GM21717 (cell line): Measurements from ENCODE around the gene ODAD2.
"Not testable (repeated sequence)": the region's sequence is repeated elsewhere in the genome, so short reads cannot be mapped to it uniquely, and the experiment has no call there.

ENCODE experiments used
- ATAC-seq: cut with Tn5 transposase; IDR thresholded peaks from one replicate; pipeline ENCODE4 v1.9.1; 2021; ENCODE audit warnings: mild to moderate bottlenecking, moderate library complexity; ENCODE audit not compliant: unreplicated experiment

Gene ODAD2, protein sequence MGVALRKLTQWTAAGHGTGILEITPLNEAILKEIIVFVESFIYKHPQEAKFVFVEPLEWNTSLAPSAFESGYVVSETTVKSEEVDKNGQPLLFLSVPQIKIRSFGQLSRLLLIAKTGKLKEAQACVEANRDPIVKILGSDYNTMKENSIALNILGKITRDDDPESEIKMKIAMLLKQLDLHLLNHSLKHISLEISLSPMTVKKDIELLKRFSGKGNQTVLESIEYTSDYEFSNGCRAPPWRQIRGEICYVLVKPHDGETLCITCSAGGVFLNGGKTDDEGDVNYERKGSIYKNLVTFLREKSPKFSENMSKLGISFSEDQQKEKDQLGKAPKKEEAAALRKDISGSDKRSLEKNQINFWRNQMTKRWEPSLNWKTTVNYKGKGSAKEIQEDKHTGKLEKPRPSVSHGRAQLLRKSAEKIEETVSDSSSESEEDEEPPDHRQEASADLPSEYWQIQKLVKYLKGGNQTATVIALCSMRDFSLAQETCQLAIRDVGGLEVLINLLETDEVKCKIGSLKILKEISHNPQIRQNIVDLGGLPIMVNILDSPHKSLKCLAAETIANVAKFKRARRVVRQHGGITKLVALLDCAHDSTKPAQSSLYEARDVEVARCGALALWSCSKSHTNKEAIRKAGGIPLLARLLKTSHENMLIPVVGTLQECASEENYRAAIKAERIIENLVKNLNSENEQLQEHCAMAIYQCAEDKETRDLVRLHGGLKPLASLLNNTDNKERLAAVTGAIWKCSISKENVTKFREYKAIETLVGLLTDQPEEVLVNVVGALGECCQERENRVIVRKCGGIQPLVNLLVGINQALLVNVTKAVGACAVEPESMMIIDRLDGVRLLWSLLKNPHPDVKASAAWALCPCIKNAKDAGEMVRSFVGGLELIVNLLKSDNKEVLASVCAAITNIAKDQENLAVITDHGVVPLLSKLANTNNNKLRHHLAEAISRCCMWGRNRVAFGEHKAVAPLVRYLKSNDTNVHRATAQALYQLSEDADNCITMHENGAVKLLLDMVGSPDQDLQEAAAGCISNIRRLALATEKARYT

DNA sequence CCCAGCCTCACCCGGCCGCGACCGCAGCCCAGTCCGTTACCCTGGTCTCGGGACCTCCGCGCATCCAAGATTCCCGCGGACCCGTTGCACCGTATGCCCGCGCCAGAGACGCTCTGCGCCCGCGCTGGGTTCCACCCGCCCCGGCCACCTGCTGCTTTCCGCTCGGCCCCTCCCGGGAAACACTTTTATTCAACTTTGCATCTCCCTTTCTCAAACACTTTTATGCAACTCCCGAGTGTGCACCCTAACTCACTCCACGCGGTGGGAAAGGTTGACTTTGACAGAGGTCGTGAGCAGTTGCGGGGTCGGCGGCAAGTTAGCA is at the start of gene ODAD2:
ODAD2 (minus strand) TSS at position 126 of the 322 bp plus-strand sequence. CDS start 3,937 bp downstream, outside the sequence.
- no peak for ATAC-seq

DNA sequence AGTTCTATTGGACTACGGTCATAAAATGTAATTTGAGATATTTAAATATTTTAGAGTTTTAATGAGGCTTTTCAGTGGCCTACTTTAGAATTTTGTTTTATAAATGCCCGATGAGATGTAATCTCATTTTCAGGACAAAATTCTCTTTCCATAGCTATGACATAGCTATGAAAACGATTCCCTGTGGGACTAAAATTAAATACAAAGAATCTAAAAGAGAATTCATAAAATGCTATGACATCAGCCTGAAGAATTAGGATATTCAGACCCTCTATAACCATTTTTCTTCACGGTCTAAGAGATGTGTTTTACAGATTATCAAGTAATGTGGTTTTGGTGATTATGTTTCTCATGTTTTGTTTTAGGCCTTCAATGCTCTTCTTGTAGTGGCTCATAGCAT is 48.2 kb upstream of the ODAD2 start:
- ATAC-seq = no peak

- no peak for ATAC-seq
Observed at GRCh38 chr10:28046579-28046978, 47.7 kb upstream of the ODAD2 start.

GRCh38 chr10:28043941-28044340 is 45.1 kb upstream of the ODAD2 start:
- ATAC-seq = no peak

DNA sequence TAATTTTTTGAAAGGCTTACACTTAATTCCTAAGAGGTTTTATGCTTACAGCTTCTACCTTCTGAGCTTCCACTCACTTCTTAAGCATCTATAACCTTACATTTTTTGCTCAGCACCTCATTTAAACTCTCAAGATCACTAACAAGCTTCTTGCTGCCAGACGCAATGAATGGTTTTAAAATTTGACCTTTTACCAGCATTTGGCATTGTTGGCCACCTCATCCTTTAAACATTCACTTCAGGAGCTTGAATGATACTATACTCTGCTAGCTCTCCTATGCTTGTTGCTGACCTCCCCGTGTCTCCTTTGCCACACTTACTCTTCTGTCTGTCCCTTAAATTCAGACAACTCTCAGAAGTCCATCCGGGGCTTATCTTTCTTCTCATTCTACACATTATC is 37.7 kb upstream of the ODAD2 start:
- ATAC-seq = no peak

DNA sequence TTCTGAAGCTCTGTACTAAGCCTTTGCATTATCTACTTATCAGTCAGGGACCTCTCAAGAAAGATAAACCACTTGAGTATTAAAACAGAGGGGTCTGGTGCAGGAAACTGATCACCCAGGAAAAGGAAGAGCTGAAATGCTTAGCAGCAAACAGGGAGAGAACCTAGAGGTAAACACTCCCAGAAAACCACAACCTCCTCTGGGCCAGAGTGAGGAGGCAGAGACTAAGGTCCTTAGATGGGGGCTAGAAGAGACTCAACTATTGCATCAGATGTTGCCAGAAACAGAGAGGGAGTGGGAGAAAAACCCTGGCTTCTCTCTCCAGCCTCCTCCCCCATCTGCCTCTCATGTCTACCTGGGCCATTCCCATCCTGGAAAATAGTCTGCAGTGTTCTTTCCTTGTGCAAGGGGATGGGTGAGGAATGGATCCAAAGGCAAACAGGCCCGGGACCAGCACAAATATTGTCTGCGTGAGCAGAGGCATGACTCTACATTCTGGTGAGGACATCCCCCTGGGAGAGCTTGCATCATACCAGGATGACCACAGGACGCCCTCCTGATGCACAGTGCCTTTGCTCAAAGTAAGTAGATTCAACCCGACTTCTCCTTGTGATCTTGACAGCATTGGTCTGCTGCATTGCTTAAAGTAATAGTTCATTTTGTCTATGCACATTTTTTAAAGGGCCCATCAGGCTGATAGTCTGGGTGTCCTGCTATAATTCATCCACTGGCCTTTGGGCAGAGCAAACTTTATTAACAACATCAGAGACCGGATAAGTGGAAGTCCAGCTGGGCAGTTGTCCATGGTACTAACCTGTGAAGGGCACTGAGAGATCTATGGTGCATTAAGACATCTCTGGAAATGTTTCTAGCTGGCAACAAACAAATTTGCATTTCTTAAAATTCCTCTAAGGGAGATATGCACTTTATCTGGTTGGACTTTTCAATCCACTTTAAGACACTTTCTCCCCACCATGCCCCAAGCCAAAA is 22.4 kb upstream of the ODAD2 start:
- no peak for ATAC-seq

DNA sequence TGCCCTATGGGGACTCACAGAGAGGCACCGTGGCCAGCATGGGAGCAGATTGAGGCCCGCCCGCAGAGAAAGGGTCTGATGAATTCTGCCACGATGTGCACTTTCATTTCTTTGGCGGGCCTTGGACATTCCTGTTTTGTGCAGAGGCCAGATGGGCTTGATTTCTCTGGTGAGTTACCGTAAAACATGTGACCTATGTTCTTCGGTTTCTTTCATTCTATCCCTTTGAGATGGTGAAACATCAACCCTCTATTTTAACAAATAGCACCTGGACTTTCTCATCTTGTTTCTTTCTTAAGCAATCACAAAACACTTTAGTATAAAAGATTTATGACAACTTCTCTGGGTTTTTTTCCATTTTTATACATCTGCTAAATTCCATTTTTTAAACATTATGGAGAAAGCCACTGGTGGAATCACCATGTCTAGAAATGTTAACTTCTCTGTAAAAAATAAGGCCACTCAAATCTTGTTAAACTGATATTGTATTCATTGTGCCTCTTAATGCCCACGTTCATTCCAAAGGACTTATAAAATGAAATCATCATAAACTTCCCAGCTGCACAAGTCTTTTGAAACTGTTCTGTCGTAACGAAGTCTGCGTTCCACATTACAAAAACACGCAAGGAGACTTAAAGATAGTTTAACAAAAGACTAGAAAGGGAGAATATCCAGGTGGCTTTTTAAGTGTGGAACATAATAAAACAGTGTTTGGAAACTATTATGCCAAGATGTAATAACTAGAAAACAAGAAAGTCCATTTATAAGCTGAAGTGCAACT is 21.4 kb upstream of the ODAD2 start:
- ATAC-seq = no peak

GRCh38 chr10:28014651-28015050 is 15.8 kb upstream of the ODAD2 start:
- no peak for ATAC-seq

GRCh38 chr10:28012990-28013515 is 14.2 kb upstream of the ODAD2 start:
- ATAC-seq = no peak

DNA sequence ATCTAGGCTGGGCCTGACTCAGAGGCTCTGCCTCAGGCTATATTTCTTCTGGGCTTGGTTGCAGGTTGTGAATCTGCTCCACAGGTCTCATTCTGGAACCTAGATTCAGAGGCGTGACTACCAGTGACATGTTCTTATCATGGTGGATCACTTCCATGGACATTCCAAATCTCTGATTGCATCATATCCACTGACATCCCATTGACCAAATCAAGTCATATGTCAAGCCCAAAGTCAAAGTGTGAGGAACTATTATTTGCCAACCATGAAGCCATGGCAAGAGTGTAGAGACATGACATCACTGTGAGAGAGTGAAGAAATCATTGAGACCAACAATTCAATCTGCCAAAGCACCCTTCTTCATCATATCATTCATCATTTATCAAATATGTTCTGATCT is 11.9 kb upstream of the ODAD2 start:
- no peak for ATAC-seq

DNA sequence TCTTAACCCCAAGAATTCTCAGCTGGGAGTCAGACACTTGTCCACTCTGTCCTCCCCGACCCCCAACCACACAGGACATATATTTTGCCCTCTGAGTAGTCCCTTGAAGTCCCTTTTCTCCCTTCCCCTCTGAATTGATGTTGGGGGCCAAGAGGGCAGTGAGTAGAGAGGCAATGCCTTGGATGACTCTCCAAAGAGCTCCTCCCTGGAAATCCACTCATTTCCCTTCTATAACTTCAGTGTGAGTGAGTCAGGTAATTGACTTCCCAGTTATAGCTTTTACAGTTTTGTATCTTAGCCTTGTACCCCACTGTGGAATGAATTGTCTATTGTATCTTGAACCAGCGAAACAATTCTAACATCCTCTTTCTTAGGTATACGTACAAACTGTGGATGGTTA is 9.2 kb upstream of the ODAD2 start:
- no peak for ATAC-seq

GRCh38 chr10:28001353-28001752 is 2.5 kb upstream of the ODAD2 start:
- no peak for ATAC-seq

- no peak for ATAC-seq
Observed at GRCh38 chr10:27998178-27998953, 513 bp downstream of the ODAD2 start.

GRCh38 chr10:27997865-27998177 is 1.1 kb downstream of the ODAD2 start:
- no peak for ATAC-seq

DNA sequence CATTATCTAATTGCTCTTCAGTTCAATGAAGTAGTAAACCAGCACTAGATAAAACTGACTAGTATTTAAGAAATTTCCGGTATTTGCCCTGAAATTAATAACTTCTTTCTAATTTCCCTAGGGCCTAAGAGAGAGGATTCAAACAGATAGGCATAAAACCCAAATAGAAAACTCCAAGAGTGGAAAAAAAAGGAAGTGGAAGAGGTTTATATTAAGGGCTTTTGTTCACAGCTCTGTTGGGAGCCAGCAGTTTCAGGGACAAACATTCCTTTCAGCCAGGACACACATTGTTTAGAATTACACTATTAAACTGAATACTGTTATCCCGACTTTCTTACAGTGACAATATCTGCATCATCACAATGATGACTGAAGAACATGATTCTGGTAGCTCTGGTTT is 3.6 kb downstream of the ODAD2 start:
- no peak for ATAC-seq

- not testable (repeated sequence) for ATAC-seq
Observed at GRCh38 chr10:27989357-27989756, 9.5 kb downstream of the ODAD2 start.

DNA sequence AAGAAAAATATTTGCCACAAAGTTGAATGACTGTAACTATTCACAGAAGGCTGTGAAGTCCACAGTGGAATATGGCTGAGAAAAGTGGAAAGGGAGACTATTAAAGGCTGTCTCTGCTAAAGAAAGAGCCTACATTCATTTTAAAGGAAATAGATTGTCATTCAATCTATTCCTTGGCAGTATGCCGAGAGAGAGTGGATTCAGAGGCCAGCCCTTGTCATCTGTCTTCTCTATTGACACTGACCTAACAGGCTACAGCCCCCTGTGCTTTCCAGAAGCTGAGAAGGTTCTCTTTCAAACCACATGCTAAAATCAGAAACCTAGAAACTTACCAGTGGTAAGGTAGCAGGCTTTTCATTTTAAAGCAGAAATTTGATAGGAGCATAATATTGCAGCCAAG is 12.1 kb downstream of the ODAD2 start:
- ATAC-seq = no peak

GRCh38 chr10:27982875-27983543 is 15.9 kb downstream of the ODAD2 start:
- no peak for ATAC-seq
